Stimulated activated CD4-positive, alpha-beta T cell treated with anti-CD3 and anti-CD28 coated beads, Interleukin-4, amount 100 ng/mL, for 48 hours (primary cell): Measurements from ENCODE around the gene TARBP1.

ENCODE experiments used
- DNase-seq, 2 donors: peaks; one replicate each; pipeline ENCODE4 v3.0.0-alpha.2; 2020; ENCODE audit warnings: low read depth in 2 of 2

Gene TARBP1

GRCh38 chr1:234348964-234349363, 130.0 kb downstream of the TARBP1 start:
- DNase-seq = no peak

DNA sequence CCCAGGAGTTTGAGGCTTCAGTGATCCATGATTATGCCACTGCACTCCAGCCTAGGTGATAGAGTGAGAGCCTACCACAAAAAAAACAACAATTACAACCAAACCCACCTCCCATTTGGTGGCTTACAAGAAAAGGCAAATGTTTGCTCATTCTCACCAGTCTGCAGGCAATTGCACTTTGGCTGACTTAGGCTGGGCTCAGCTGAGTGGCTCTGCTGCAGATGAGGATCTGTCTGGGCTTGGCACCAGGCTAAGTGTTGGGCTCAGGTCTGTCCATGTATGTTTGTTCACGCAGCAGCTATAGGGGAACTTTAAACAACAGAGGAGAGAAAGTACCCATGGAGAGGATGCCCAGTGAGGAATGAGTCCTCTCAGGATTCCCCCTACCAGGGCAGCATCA, 133.7 kb downstream of the TARBP1 start:
- DNase-seq = no peak

DNA sequence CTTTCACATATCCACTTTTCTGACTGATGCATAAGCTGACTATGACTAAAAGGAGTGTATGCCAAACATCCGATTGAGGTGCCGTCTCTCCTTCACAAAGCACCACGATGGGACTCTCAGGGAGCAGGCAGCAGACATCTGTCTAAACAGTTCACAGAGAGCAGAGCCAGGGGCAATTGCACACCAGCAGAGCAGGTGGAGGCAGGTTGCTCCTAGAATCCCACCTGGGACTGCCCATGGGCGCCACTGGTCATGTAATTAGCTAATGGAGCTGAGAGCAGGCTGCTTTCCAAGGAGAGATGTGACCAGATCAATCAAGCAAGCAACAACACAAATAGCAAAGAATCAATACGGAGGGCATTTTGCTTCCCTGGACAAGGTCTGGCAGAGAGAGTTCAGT, 136.2 kb downstream of the TARBP1 start:
- DNase-seq = no peak
